Progenitor cell of endocrine pancreas (in vitro differentiated cells): Measurements from ENCODE around the gene GLRX2. TPM values are rescaled to one million over a fixed set of nuclear protein-coding genes. Genes with fewer than 3 reads are reported as not detected.

Experiments
- DNase-seq: peaks from one replicate; pipeline ENCODE4 v3.0.0; 2021; ENCODE audit warnings: low spot score; ENCODE audit not compliant: unreplicated experiment
- H3K27ac Mint-ChIP-seq: 2 replicates; pipeline ENCODE4 v1.8.0; 2021; ENCODE audit warnings: mild to moderate bottlenecking, moderate library complexity, mixed read lengths
- H3K27me3 Mint-ChIP-seq: 2 replicates; pipeline ENCODE4 v1.8.0; 2021; ENCODE audit warnings: mixed read lengths
- H3K36me3 Mint-ChIP-seq: 2 replicates; pipeline ENCODE4 v1.8.0; 2022; ENCODE audit warnings: mixed read lengths; ENCODE audit not compliant: insufficient read depth
- H3K4me1 Mint-ChIP-seq: 2 replicates; pipeline ENCODE4 v1.8.0; 2021; ENCODE audit warnings: low read depth, mixed read lengths
- H3K4me3 Mint-ChIP-seq: 2 replicates; pipeline ENCODE4 v1.8.0; 2021; ENCODE audit warnings: low read depth, mild to moderate bottlenecking, moderate library complexity, mixed read lengths
- H3K9me3 Mint-ChIP-seq: 2 replicates; pipeline ENCODE4 v1.8.0; 2021; ENCODE audit warnings: low read depth, mixed read lengths
- total RNA-seq: library from RNA; stranded (reverse); gene quantifications from 2 replicates; pipeline ENCODE4 v1.2.1, GENCODE V29; 2021
- TF ChIP-seq, protein P1 (sequence below): fragments of 200-600 bp; sonication (generic); IDR thresholded peaks from one replicate; pipeline ENCODE4 v1.5.0; 2021; ENCODE audit warnings: antibody characterized with exemption, mild to moderate bottlenecking; ENCODE audit not compliant: unreplicated experiment

The GLRX2 gene
- total RNA-seq, 1 donor from 2014 or later = 8.5 TPM

DNA sequence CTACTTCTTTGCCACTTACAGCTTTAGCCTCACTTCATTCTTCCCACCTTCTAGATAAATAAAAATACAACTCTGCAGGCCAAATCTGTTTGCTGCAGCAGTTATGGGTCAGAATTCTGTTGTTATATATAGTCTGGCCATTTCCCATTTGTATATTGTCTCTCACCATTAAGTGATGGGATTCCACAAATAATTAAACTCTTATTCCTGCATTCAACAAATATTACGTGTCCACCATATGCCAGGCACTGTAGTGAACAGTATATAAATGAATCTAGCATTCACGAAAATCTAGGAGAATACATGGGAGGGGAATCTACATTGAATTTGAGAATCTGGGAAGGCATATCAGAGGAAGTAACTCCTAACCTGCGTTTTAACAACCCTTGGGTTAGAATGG is 5.7 kb upstream of the GLRX2 start:
- Mint-ChIP-seq H3K9me3 (no peaks in the 10 kb centered on the region), H3K4me3 (no peak overlapping the region), H3K4me1 (peaks cover 24% of the 10 kb centered on the region), H3K36me3 (no peaks in the 10 kb centered on the region), H3K27me3 (no peaks in the 10 kb centered on the region), H3K27ac (no peak overlapping the region)
- TF ChIP-seq, protein P1, sequence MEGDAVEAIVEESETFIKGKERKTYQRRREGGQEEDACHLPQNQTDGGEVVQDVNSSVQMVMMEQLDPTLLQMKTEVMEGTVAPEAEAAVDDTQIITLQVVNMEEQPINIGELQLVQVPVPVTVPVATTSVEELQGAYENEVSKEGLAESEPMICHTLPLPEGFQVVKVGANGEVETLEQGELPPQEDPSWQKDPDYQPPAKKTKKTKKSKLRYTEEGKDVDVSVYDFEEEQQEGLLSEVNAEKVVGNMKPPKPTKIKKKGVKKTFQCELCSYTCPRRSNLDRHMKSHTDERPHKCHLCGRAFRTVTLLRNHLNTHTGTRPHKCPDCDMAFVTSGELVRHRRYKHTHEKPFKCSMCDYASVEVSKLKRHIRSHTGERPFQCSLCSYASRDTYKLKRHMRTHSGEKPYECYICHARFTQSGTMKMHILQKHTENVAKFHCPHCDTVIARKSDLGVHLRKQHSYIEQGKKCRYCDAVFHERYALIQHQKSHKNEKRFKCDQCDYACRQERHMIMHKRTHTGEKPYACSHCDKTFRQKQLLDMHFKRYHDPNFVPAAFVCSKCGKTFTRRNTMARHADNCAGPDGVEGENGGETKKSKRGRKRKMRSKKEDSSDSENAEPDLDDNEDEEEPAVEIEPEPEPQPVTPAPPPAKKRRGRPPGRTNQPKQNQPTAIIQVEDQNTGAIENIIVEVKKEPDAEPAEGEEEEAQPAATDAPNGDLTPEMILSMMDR = no peak
- DNase-seq = no peak

DNA sequence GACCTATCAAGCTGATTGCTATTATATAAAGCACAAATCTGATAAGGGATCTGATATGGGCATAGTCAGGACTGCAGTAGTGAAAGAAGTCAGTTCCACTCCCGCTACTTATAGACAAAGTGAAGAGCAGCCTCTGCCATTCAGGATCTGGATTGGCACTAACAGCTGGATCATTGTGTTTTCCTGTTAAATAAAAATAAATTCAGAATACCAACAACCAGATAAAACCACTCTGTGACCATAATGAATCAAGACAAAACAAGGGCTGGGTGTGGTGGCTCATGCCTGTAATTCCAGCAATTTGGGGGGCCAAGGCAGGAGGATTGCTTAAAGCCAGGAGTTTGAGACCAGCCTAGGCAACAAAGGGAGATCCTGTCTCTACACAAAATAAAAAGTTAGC is 5.0 kb upstream of the GLRX2 start:
- TF ChIP-seq, protein P1 = no peak
- Mint-ChIP-seq H3K4me3 (no peak overlapping the region), H3K27me3 (no peaks in the 10 kb centered on the region), H3K36me3 (no peaks in the 10 kb centered on the region), H3K27ac (no peak overlapping the region), H3K9me3 (no peaks in the 10 kb centered on the region), H3K4me1 (peaks cover 23% of the 10 kb centered on the region)
- no peak for DNase-seq

GRCh38 chr1:193109619-193110018 is 4.4 kb upstream of the GLRX2 start:
- no peak for DNase-seq
- TF ChIP-seq, protein P1 = no peak
- Mint-ChIP-seq H3K4me3 (no peak overlapping the region), H3K27me3 (no peaks in the 10 kb centered on the region), H3K27ac (no peak overlapping the region), H3K36me3 (no peaks in the 10 kb centered on the region), H3K4me1 (peaks cover 22% of the 10 kb centered on the region), H3K9me3 (no peaks in the 10 kb centered on the region)

- no peaks in the 10 kb centered on the region for H3K36me3 Mint-ChIP-seq
- DNase-seq = no peak
- no peak overlapping the region for H3K4me3 Mint-ChIP-seq
- peak overlapping the region; percentile 41 for H3K27ac Mint-ChIP-seq
- H3K4me1 Mint-ChIP-seq = peaks cover 12% of the 10 kb centered on the region
- no peaks in the 10 kb centered on the region for H3K9me3 Mint-ChIP-seq
- TF ChIP-seq, protein P1 = no peak
- H3K27me3 Mint-ChIP-seq = peaks cover 2% of the 10 kb centered on the region
Measured at GRCh38 chr1:193108471-193108870, 3.3 kb upstream of the GLRX2 start.

GRCh38 chr1:193105821-193106177 is 585 bp upstream of the GLRX2 start:
- Mint-ChIP-seq H3K4me1 (peaks cover 6% of the 10 kb centered on the region), H3K27ac (peak overlapping the region; percentile 90), H3K4me3 (peak overlapping the region; percentile 87), H3K9me3 (no peaks in the 10 kb centered on the region), H3K27me3 (peaks cover 8% of the 10 kb centered on the region), H3K36me3 (no peaks in the 10 kb centered on the region)
- TF ChIP-seq, protein P1 = no peak
- no peak for DNase-seq

GRCh38 chr1:193104502-193104906 is 710 bp downstream of the GLRX2 start:
- Mint-ChIP-seq H3K36me3 (no peaks in the 10 kb centered on the region), H3K4me3 (peak overlapping the region; percentile 87), H3K4me1 (peaks cover 6% of the 10 kb centered on the region), H3K27me3 (peaks cover 8% of the 10 kb centered on the region), H3K9me3 (no peaks in the 10 kb centered on the region), H3K27ac (peak overlapping the region; percentile 91)
- TF ChIP-seq, protein P1 = no peak
- DNase-seq = no peak
